Subcutaneous adipose tissue (tissue), 4 donors: ENCODE results near the gene KNCN. TPM values are rescaled to one million over a fixed set of nuclear protein-coding genes. Genes with fewer than 3 reads are reported as not detected.

Source experiments
- CTCF ChIP-seq: fragments of 450-650 bp; IDR thresholded peaks from one replicate; pipeline ENCODE4 v1.5.1; 2016; ENCODE audit warnings: low read depth, mild to moderate bottlenecking, control low read depth, antibody characterized with exemption, moderate library complexity
- total RNA-seq, 4 donors: library from RNA; depleted of rRNA; stranded (reverse); fragments of >200 nt; gene quantifications; one replicate each; pipeline ENCODE4 v1.1.0, GENCODE V29; 2016

KNCN gene
- total RNA-seq, 4 donors from 2014 or later, result not detected

- no peak for TF ChIP-seq CTCF
Measured at GRCh38 chr1:46522969-46523320, 28.5 kb downstream of the KNCN start.

GRCh38 chr1:46522184-46522968 lies 29.1 kb downstream of the KNCN start:
- TF ChIP-seq CTCF, result no peak

GRCh38 chr1:46521414-46521813 lies 30.0 kb downstream of the KNCN start:
- TF ChIP-seq CTCF, result no peak

- TF ChIP-seq CTCF, result no peak
Measured at GRCh38 chr1:46520063-46520911, 31.2 kb downstream of the KNCN start.

- TF ChIP-seq CTCF, result no peak
Measured at GRCh38 chr1:46519209-46519608, 32.2 kb downstream of the KNCN start.

- no peak for TF ChIP-seq CTCF
Measured at GRCh38 chr1:46517932-46518498, 33.4 kb downstream of the KNCN start.

- TF ChIP-seq CTCF, result no peak
Measured at GRCh38 chr1:46517010-46517600, 34.3 kb downstream of the KNCN start.
